ENCODE data around the gene CPSF3. TPM values are rescaled to one million over a fixed set of nuclear protein-coding genes. Genes with fewer than 3 reads are reported as not detected.

CPSF3 gene
- total RNA-seq, 1 donor from 2014 or later = 23.2 TPM

DNA sequence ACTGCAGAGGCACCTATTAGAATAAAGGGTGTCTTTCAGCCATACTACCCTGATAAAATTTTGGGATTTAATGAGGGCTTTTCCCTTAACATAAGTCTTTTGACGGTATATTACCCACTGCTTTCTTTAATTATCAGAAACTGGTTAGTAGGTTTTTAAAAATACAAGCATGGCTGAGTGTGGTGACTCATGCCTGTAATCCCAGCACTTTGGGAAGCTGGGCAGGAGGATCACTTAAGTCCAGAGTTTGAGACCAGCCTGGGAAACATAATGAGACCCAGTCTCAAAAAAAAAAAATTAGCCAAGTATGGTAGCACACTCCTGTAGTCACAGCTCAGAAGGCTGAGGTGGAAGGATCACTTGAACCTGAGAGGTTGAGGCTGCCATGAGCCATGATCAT, 16.1 kb downstream of the CPSF3 start:
- ATAC-seq = no peak
- Histone ChIP-seq H3K27ac (no peak overlapping the region), H3K4me3 (no peak overlapping the region), H3K4me1 (no peaks in the 10 kb centered on the region), H3K27me3 (no peaks in the 10 kb centered on the region), H3K36me3 (peaks cover 94% of the 10 kb centered on the region), H3K9me3 (no peaks in the 10 kb centered on the region)
- no peak for TF ChIP-seq CTCF (IDR thresholded peaks at IDR 0.05)
- intact Hi-C loops (cut with DNase I) = no loop called here
- DNase-seq = no peak

GRCh38 chr2:9440058-9440727, 16.7 kb downstream of the CPSF3 start:
- ATAC-seq (no peak), DNase-seq (no peak)
- peaks cover 96% of the 10 kb centered on the region for H3K36me3 ChIP-seq
- intact Hi-C loops (cut with DNase I) = no loop called here
- H3K4me1 ChIP-seq = no peaks in the 10 kb centered on the region
- H3K27me3 ChIP-seq = no peaks in the 10 kb centered on the region
- no peak for TF ChIP-seq CTCF (IDR thresholded peaks at IDR 0.05)
- no peak overlapping the region for H3K27ac ChIP-seq
- no peaks in the 10 kb centered on the region for H3K9me3 ChIP-seq
- H3K4me3 ChIP-seq = no peak overlapping the region

DNA sequence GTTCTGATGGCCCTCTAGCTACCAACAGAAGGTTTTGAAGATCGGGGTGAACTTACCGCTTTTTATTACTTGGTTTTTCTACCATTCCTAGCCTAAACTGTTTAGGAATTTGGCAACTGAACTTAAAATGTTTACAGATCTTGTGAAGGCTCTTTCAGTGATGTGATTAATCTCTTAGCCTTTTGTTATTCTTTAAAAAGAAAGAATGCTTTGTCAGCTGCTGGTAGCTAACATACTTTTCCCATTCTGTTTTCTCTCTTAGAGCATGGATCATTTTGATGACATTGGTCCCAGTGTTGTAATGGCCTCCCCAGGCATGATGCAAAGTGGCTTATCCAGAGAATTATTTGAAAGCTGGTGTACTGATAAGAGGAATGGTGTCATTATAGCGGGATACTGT, 18.1 kb downstream of the CPSF3 start:
- no peaks in the 10 kb centered on the region for H3K27me3 ChIP-seq
- ATAC-seq (no peak), DNase-seq (no peak)
- no peak overlapping the region for H3K27ac ChIP-seq
- H3K4me3 ChIP-seq = no peak overlapping the region
- no peak for TF ChIP-seq CTCF (IDR thresholded peaks at IDR 0.05)
- no peaks in the 10 kb centered on the region for H3K4me1 ChIP-seq
- intact Hi-C loops (cut with DNase I) = no loop called here
- peaks cover 96% of the 10 kb centered on the region for H3K36me3 ChIP-seq
- H3K9me3 ChIP-seq = no peaks in the 10 kb centered on the region

DNA sequence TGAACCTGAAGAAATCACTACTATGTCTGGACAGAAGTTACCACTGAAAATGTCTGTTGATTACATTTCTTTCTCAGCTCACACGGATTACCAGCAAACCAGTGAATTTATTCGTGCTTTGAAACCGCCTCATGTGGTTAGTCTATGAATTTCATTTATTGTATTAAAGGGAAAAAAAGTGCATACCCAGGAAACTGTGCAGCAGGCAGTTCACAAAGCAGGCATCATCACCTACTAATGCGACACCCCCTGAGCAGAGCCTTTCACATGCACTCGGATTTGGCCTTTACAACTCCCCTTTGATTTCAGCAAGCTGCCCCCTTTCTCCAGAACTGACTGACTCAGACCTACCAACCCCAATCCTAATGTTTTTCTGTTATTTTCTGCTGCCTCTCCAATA, 20.1 kb downstream of the CPSF3 start:
- Histone ChIP-seq H3K36me3 (peaks cover 94% of the 10 kb centered on the region), H3K4me1 (no peaks in the 10 kb centered on the region), H3K4me3 (no peak overlapping the region), H3K27me3 (no peaks in the 10 kb centered on the region), H3K9me3 (no peaks in the 10 kb centered on the region), H3K27ac (no peak overlapping the region)
- no peak for ATAC-seq
- TF ChIP-seq CTCF (IDR thresholded peaks at IDR 0.05) = no peak
- intact Hi-C loops (cut with DNase I) = no loop called here
- no peak for DNase-seq

DNA sequence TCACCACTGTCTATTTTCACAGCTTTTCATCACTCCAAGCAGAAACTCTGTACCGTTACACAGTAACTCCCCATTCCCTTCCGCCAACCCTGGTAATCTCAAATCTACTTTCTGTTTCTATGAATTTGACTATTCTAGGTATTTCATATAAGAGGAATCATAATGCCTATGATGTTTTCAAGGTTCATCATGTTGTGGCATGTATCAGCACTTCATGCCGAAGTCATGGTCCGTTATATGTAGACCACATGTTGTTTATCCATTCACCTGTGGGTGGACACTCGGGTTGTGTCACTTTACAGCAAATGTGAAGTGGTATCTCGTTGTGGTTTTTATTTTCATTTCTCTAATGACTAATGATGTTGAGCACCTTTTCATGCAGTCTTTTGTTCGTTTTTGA, 21.6 kb downstream of the CPSF3 start:
- no peak for DNase-seq
- H3K4me1 ChIP-seq = no peaks in the 10 kb centered on the region
- H3K4me3 ChIP-seq = no peak overlapping the region
- no peaks in the 10 kb centered on the region for H3K27me3 ChIP-seq
- no peaks in the 10 kb centered on the region for H3K9me3 ChIP-seq
- no peak for ATAC-seq
- H3K36me3 ChIP-seq = peaks cover 91% of the 10 kb centered on the region
- H3K27ac ChIP-seq = no peak overlapping the region
- intact Hi-C loops (cut with DNase I) = no loop called here
- TF ChIP-seq CTCF (IDR thresholded peaks at IDR 0.05) = no peak

DNA sequence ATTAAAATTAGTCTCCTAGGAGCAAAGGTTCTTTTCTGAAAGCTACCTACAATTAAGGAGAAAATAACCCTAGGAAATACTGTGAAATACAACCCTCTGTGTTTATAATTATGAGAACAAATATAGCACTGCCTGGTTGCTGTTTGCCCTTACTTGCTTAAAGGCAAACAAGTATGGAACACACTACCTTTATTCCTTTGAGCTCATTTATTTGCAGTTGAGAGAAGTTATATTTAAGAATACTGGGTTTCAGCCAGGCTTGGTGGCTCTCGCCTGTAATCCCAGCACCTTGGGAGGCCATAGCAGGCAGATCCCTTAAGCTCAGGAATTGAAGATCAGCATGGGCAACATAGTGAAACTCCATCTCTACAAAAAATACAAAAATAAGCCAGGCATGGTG, 27.8 kb downstream of the CPSF3 start:
- TF ChIP-seq CTCF (IDR thresholded peaks at IDR 0.05) = no peak
- no peaks in the 10 kb centered on the region for H3K27me3 ChIP-seq
- no peak overlapping the region for H3K27ac ChIP-seq
- no peak overlapping the region for H3K4me3 ChIP-seq
- intact Hi-C loops (cut with DNase I) = no loop called here
- H3K4me1 ChIP-seq = no peaks in the 10 kb centered on the region
- H3K9me3 ChIP-seq = no peaks in the 10 kb centered on the region
- H3K36me3 ChIP-seq = peaks cover 80% of the 10 kb centered on the region
- DNase-seq (no peak), ATAC-seq (no peak)
